Ovary (tissue), 9 donors: ENCODE data around the gene PRR14L. TPM values are rescaled to one million over a fixed set of nuclear protein-coding genes. Genes with fewer than 3 reads are reported as not detected.

Experiments used
- DNase-seq, 5 donors: peaks; one replicate each; pipeline ENCODE4 v3.0.0-alpha.2; 2019 to 2020
- H3K27ac ChIP-seq, 2 donors: fragments of 200-600 bp; one replicate each; pipeline versions ENCODE4 v1.5.1 to v1.8.0; 2019 to 2022
- H3K27me3 ChIP-seq: fragments of 200-600 bp; one replicate; pipeline ENCODE4 v1.8.0; 2022
- H3K36me3 ChIP-seq: fragments of 200-600 bp; sonication (generic); one replicate; pipeline ENCODE4 v1.5.1; 2019
- H3K4me1 ChIP-seq: one replicate; pipeline ENCODE4 v1.8.1; 2013; ENCODE audit warnings: mild to moderate bottlenecking, moderate library complexity; ENCODE audit not compliant: insufficient read depth
- H3K4me3 ChIP-seq: fragments of 200-600 bp; sonication (generic); one replicate; pipeline ENCODE4 v1.5.1; 2017
- H3K9me3 ChIP-seq, 2 donors: fragments of 200-600 bp in 1 of 2; sonication (generic) in 1 of 2; one replicate each; pipeline versions ENCODE4 v1.5.1 to v1.8.1; 2013 to 2019; ENCODE audit warnings: mild to moderate bottlenecking in 1 of 2, moderate library complexity in 1 of 2
- EP300 ChIP-seq: sonication (generic); formaldehyde crosslinking; IDR thresholded peaks from one replicate; pipeline ENCODE4 v1.6.1; 2017; ENCODE audit warnings: antibody characterized with exemption
- POLR2A ChIP-seq: fragments of 450-650 bp; IDR thresholded peaks from one replicate; pipeline ENCODE4 v1.6.1; 2017; ENCODE audit warnings: antibody characterized with exemption, mild to moderate bottlenecking, moderate library complexity
- WGBS, 3 donors: extraction: QIAGEN DNeasy Blood & Tissue Kit in 1 of 3; methylation state at CpG; one replicate each; pipeline versions ENCODE4 v1.1.5 to v1.1.7; 2013 to 2017; 5-methylcytosine and 5-hydroxymethylcytosine counted together
- intact Hi-C, 4 donors: fragments of 100-400 bp; cut with DNase I; formaldehyde crosslinking; loops; one replicate each; pipeline versions ENCODE4 v1.11.0 to v1.15.1; 2022 to 2023
- polyA plus RNA-seq, 2 donors: library from polyadenylated mRNA; stranded (reverse); fragments of 200-250 nt in 1 of 2; fragments of 350-450 nt in 1 of 2; fragmentation: Illumina TruSeq in 1 of 2; extraction: RNeasy Lipid Tissue Mini Kit (QIAGEN cat#74804) in 1 of 2; gene quantifications; one replicate each; pipeline ENCODE4 v1.2.3, GENCODE V29; 2013 to 2014
- total RNA-seq, 7 donors: library from RNA; depleted of rRNA in 2 of 7; stranded (reverse); fragments of >200 nt in 2 of 7; fragmentation: NEBNext Ultra II Directional in 3 of 7; extraction: Animal tissue kit (Norgen Biotek cat#: 25700) in 3 of 7; gene quantifications; one replicate each; pipeline versions ENCODE4 v1.1.0 to v1.2.4, GENCODE V29; 2016 to 2023
- TF ChIP-seq, protein P1 (sequence below), 3 donors: fragments of 450-650 bp in 2 of 3; fragments of 200-600 bp in 1 of 3; IDR thresholded peaks; one replicate each; pipeline versions ENCODE4 v1.5.1 to v1.8.0; 2016 to 2022; ENCODE audit warnings: antibody characterized with exemption in 3 of 3, mild to moderate bottlenecking in 1 of 3
- donor health status: DM: no; HTN: no; CAD: no; lungs with moderate emphysema.
- donor health status: DM: no; HTN: no; CAD: no.
- donor health status: Bipolar disorder and iron deficiency.
- donor health status: DM: yes; HTN: yes; CAD: no.
- donor health status: DM: no; HTN: no; CAD: no.
- donor health status: DM: yes; HTN: yes; CAD: no.

The PRR14L gene
- total and polyA plus RNA-seq, 9 donors: 6.3 to 52.0 (median 43.4) TPM

- peaks cover 6% of the 10 kb centered on the region for H3K4me1 ChIP-seq
- H3K4me3 ChIP-seq: peak overlapping the region; percentile 82
Observed at GRCh38 chr22:31754813-31755212, 4.9 kb upstream of the PRR14L start.

DNA sequence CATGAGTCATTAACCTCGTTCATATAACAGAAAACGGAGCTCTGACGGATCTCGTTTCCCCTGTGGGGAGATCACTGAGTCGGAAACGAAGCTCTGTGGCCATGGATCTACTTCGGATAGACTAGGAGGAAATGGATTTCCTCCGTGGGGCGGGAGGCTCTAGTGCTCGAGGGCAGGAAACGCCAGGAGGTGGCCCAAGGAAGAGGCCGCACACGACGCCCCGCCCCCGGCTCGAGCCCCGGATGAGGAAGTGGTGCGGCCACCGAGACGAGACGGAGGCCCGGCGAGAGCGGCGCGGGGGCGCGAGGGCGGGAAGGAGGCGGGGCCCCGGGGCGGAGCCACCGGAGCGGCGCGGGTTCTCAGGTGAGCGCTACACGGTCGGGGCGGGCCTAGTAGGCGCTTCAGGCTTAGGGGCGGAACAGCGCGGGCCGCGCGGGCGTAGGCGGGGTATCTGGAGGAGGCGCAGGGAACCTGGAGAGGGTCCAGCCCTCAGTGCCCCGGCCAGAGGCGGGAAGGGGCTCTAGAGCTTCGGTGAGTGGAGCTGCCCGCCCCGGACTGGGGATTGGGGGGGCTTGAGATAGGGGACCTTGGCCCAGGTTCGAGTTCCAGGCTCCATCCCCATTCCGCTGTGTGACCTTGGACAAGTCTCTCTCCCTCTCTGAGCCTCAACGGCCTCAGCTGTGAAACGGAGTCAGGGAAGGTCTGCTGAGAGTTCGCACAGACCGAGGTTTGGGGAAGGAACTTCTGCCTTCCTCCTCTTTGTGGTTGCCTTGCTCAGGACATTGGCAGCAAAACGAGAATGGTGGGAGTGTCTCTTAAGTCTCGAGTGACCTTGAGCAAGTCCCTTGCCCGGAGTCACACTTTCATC, 3.9 kb upstream of the PRR14L start, which contains the start of gene DEPDC5:
TSS of gene DEPDC5 (plus strand) at position 386 of the 868 bp plus-strand sequence. CDS start 903 bp downstream, outside the sequence.
- TF ChIP-seq, protein P1, sequence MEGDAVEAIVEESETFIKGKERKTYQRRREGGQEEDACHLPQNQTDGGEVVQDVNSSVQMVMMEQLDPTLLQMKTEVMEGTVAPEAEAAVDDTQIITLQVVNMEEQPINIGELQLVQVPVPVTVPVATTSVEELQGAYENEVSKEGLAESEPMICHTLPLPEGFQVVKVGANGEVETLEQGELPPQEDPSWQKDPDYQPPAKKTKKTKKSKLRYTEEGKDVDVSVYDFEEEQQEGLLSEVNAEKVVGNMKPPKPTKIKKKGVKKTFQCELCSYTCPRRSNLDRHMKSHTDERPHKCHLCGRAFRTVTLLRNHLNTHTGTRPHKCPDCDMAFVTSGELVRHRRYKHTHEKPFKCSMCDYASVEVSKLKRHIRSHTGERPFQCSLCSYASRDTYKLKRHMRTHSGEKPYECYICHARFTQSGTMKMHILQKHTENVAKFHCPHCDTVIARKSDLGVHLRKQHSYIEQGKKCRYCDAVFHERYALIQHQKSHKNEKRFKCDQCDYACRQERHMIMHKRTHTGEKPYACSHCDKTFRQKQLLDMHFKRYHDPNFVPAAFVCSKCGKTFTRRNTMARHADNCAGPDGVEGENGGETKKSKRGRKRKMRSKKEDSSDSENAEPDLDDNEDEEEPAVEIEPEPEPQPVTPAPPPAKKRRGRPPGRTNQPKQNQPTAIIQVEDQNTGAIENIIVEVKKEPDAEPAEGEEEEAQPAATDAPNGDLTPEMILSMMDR (IDR thresholded peaks at IDR 0.05): no peak
- TF ChIP-seq POLR2A: peak; percentile 77
- DNase-seq: peak; percentile 95 to 97 (median 96)
- Histone ChIP-seq H3K27me3 (no peaks in the 10 kb centered on the region), H3K4me1 (peaks cover 6% of the 10 kb centered on the region), H3K9me3 (no peaks in the 10 kb centered on the region), H3K36me3 (no peaks in the 10 kb centered on the region), H3K4me3 (peak within 1 kb of the TSS; percentile 82), H3K27ac (peak within 1 kb of the TSS; percentile 70 to 97)
- 0 to 1% (median 1%) methylated on average over 48 to 65 of the region's 65 CpGs for WGBS, 3 donors
- intact Hi-C loops: loop anchor here in 2 of 4 donors (10.0 kb wide), 1 partner anchor 191 kb away; the partner anchor contains the start of gene YWHAH (in 2 of the 2)

More at GRCh38 chr22:31754813-31755212, 4.9 kb upstream of the PRR14L start:
- no peaks in the 10 kb centered on the region for H3K27me3 ChIP-seq
- no peak for TF ChIP-seq POLR2A
- TF ChIP-seq, protein P1 (IDR thresholded peaks at IDR 0.05): no peak
- TF ChIP-seq EP300: no peak
- intact Hi-C loops: loop anchor here in 2 of 4 donors (10.0 kb wide), 1 partner anchor 190 kb away; the partner anchor contains the start of gene YWHAH (in 2 of the 2)
- WGBS, 3 donors: 9 to 11% (median 9%) methylated on average over 6 of the region's 6 CpGs
- H3K9me3 ChIP-seq: no peaks in the 10 kb centered on the region
- no peak for DNase-seq
- H3K27ac ChIP-seq: peak overlapping the region in 1 of 2 donors; percentile 97
- H3K36me3 ChIP-seq: no peaks in the 10 kb centered on the region

DNA sequence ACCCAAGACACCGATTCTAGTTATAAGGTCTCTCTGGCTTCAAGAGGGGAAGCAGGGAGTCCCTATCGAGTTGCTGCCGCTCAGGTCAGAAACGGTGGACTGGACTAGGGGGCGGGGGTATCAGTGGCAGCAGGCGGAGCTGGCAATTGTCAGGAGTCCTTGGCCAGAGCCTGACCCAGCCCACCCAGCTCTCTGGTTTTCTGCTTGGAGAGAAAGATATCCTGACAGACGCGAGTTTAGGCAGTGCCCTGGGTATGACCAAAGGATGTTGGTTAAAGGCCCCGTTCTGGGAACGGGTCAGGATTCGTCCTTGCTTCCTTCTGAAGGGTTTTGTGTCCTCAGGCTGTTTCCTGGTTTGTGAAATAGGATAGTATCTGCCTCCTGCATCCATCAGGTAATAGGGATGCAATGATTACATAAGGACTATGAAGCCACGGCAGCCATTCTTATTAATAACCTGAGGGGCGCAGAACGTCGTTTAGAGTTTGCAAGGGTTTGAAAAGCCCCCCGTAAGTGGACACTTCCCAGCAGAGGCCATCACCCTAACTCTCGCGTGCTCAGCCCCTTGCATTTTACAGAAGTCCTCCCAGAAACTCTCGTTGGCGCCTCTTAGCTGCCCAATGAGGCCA, 3.2 kb upstream of the PRR14L start:
- no peaks in the 10 kb centered on the region for H3K36me3 ChIP-seq
- no peaks in the 10 kb centered on the region for H3K27me3 ChIP-seq
- H3K27ac ChIP-seq: peak overlapping the region; percentile 63 to 97
- H3K9me3 ChIP-seq: no peaks in the 10 kb centered on the region
- H3K4me3 ChIP-seq: peak overlapping the region; percentile 82
- WGBS, 3 donors: 1 to 3% (median 1%) methylated on average over 20 of the region's 20 CpGs
- peak; percentile 39 to 70 (median 62) for DNase-seq
- intact Hi-C loops: loop anchor here in 2 of 4 donors (10.0 kb wide), 1 partner anchor 192 kb away; the partner anchor contains the start of gene YWHAH (in 2 of the 2)
- peaks cover 9% of the 10 kb centered on the region for H3K4me1 ChIP-seq
- TF ChIP-seq, protein P1 (IDR thresholded peaks at IDR 0.05): no peak
- no peak for TF ChIP-seq POLR2A
- TF ChIP-seq EP300: no peak

DNA sequence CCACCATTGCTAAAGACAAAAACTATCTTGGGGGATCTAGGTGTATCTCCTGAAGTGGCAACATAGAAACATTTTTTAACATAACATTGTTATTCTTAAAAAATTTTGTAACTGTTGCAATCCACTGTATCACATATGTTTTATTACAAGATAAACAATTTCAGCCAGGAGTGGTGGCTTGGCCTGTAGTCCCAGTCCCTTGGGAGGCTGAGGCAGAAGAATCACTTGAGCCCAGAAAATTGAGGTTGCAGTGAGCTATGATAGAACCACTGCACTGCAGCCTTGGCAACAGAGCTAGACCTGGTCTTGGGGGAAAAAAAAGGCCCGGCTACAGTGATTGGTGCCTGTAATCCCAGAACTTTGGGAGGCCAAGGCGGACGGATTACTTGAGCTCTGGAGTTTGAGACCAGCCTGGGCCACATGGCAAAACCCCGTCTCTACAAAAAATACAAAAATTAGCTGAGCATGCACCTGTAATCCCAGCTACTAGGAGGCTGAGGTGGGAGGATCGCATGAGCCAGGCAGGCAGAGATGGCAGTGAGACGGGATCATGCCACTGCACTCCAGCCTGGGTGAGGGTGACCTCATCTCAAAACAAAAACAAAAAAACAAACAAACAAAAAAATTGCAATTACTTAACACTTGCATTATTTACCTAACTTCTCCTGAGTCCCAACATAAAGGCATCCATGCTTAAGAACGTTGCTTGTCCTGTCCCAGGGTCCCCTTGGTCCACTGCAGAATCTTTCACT, 2.3 kb upstream of the PRR14L start:
- intact Hi-C loops: loop anchor here in 2 of 4 donors (10.0 kb wide), 1 partner anchor 193 kb away; the partner anchor contains the start of gene YWHAH (in 2 of the 2)
- H3K4me3 ChIP-seq: no peak overlapping the region
- peak in 1 of 5 donors; percentile 25 for DNase-seq
- no peaks in the 10 kb centered on the region for H3K36me3 ChIP-seq
- no peaks in the 10 kb centered on the region for H3K27me3 ChIP-seq
- no peaks in the 10 kb centered on the region for H3K9me3 ChIP-seq
- H3K27ac ChIP-seq: peak overlapping the region in 1 of 2 donors; percentile 97
- H3K4me1 ChIP-seq: peaks cover 9% of the 10 kb centered on the region
- TF ChIP-seq POLR2A (no peak), EP300 (no peak)
- TF ChIP-seq, protein P1 (IDR thresholded peaks at IDR 0.05): no peak
- WGBS, 3 donors: 75 to 80% (median 76%) methylated on average over 7 of the region's 7 CpGs
